OCI-LY3 (cell line): ENCODE results near the gene ZNF311.
A peak's percentile ranks its signal among the peaks of the same experiment; 100 is the strongest.

ENCODE experiments used
- H2AFZ ChIP-seq: fragments of 200-600, 300-600 bp; shearing (Covaris generic); 2 replicates; pipeline ENCODE4 v1.6.0; 2014; ENCODE audit warnings: antibody characterized with exemption, low read depth, low read length
- H3K27ac ChIP-seq: fragments of 200-600, 300-600 bp; sonication (generic); 2 replicates; pipeline ENCODE4 v1.5.1; 2014; ENCODE audit warnings: mild to moderate bottlenecking, low read length, moderate library complexity, mixed read lengths
- H3K27me3 ChIP-seq: fragments of 200-600, 300-600 bp; sonication (generic); 2 replicates; pipeline ENCODE4 v1.6.1; 2014; ENCODE audit warnings: low read depth, low read length, mixed read lengths
- H3K36me3 ChIP-seq: fragments of 200-600, 300-600 bp; sonication (generic); replicated peaks from 2 replicates; pipeline ENCODE3; 2014; ENCODE audit warnings: low read depth, low read length, mixed read lengths
- H3K4me1 ChIP-seq: fragments of 300-600, 200-600 bp; sonication (generic); 2 replicates; pipeline ENCODE4 v1.6.1; 2014; ENCODE audit warnings: low read length, mixed read lengths
- H3K4me2 ChIP-seq: fragments of 200-600, 300-600 bp; sonication (generic); 2 replicates; pipeline ENCODE4 v1.6.1; 2014; ENCODE audit warnings: low read length, mixed read lengths
- H3K4me3 ChIP-seq: fragments of 300-600, 200-600 bp; sonication (generic); 2 replicates; pipeline ENCODE4 v1.5.1; 2014; ENCODE audit warnings: antibody characterized with exemption, mild to moderate bottlenecking, low read length, moderate library complexity
- H3K79me2 ChIP-seq: fragments of 300-600, 200-600 bp; shearing (Covaris generic); 2 replicates; pipeline ENCODE4 v1.6.1; 2014; ENCODE audit warnings: mild to moderate bottlenecking, low read length, mixed read lengths
- H3K9ac ChIP-seq: fragments of 300-600, 200-600 bp; shearing (Covaris generic); 2 replicates; pipeline ENCODE4 v1.6.0; 2014; ENCODE audit warnings: mild to moderate bottlenecking, low read length, moderate library complexity
- H3K9me3 ChIP-seq: fragments of 200-600, 300-600 bp; shearing (Covaris generic); 2 replicates; pipeline ENCODE4 v1.6.1; 2014; ENCODE audit warnings: low read length, mixed read lengths; ENCODE audit not compliant: insufficient read depth
- H4K20me1 ChIP-seq: fragments of 200-600, 300-600 bp; sonication (generic); 2 replicates; pipeline ENCODE4 v1.6.1; 2016; ENCODE audit warnings: low read length, mixed read lengths; ENCODE audit not compliant: insufficient read depth
- EZH2phosphoT487 ChIP-seq: fragments of 200-600 bp; shearing (Covaris generic); IDR thresholded peaks from 2 replicates; pipeline ENCODE4 v1.6.1; 2018; ENCODE audit warnings: antibody characterized with exemption, mixed run types, low read depth
- TF ChIP-seq, protein P1 (sequence below): fragments of 200-600, 300-600 bp; sonication (generic); IDR thresholded peaks from 2 replicates; pipeline ENCODE4 v1.5.1; 2014; ENCODE audit warnings: antibody characterized with exemption, low read length, low read depth

ZNF311 gene

GRCh38 chr6:29017428-29017802, 12.3 kb upstream of the ZNF311 start:
- H3K9ac ChIP-seq, result no peak overlapping the region
- H3K36me3 ChIP-seq, result no peaks in the 10 kb centered on the region
- peak overlapping the region; percentile 86 for H3K4me3 ChIP-seq
- no peaks in the 10 kb centered on the region for H3K9me3 ChIP-seq
- peaks cover 9% of the 10 kb centered on the region; the same call in 1 of the 2 replicates for H3K4me1 ChIP-seq
- no peaks in the 10 kb centered on the region for H3K79me2 ChIP-seq
- no peak overlapping the region for H2AFZ ChIP-seq
- H3K4me2 ChIP-seq, result peak overlapping the region; percentile 88
- no peaks in the 10 kb centered on the region for H3K27me3 ChIP-seq
- H4K20me1 ChIP-seq, result no peaks in the 10 kb centered on the region
- H3K27ac ChIP-seq, result no peak overlapping the region
- no peak for TF ChIP-seq EZH2phosphoT487
- TF ChIP-seq, protein P1, sequence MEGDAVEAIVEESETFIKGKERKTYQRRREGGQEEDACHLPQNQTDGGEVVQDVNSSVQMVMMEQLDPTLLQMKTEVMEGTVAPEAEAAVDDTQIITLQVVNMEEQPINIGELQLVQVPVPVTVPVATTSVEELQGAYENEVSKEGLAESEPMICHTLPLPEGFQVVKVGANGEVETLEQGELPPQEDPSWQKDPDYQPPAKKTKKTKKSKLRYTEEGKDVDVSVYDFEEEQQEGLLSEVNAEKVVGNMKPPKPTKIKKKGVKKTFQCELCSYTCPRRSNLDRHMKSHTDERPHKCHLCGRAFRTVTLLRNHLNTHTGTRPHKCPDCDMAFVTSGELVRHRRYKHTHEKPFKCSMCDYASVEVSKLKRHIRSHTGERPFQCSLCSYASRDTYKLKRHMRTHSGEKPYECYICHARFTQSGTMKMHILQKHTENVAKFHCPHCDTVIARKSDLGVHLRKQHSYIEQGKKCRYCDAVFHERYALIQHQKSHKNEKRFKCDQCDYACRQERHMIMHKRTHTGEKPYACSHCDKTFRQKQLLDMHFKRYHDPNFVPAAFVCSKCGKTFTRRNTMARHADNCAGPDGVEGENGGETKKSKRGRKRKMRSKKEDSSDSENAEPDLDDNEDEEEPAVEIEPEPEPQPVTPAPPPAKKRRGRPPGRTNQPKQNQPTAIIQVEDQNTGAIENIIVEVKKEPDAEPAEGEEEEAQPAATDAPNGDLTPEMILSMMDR, result no peak

GRCh38 chr6:29016559-29017427, 11.7 kb upstream of the ZNF311 start:
- H2AFZ ChIP-seq, result peak overlapping the region; percentile 83
- TF ChIP-seq, protein P1, result peak; percentile 74
- no peak for TF ChIP-seq EZH2phosphoT487
- peak overlapping the region; percentile 88 for H3K4me2 ChIP-seq
- H3K27me3 ChIP-seq, result no peaks in the 10 kb centered on the region
- no peaks in the 10 kb centered on the region for H3K79me2 ChIP-seq
- H3K4me3 ChIP-seq, result peak overlapping the region; percentile 86
- H3K9ac ChIP-seq, result peak overlapping the region; percentile 54
- no peaks in the 10 kb centered on the region for H3K9me3 ChIP-seq
- H4K20me1 ChIP-seq, result no peaks in the 10 kb centered on the region
- H3K36me3 ChIP-seq, result no peaks in the 10 kb centered on the region
- H3K4me1 ChIP-seq, result peaks cover 13% of the 10 kb centered on the region
- H3K27ac ChIP-seq, result peak overlapping the region; percentile 73

GRCh38 chr6:29014729-29015608, 9.9 kb upstream of the ZNF311 start:
- TF ChIP-seq, protein P1, result no peak
- TF ChIP-seq EZH2phosphoT487, result no peak
- Histone ChIP-seq H3K27ac (no peak overlapping the region), H3K79me2 (no peaks in the 10 kb centered on the region), H3K27me3 (no peaks in the 10 kb centered on the region), H3K9me3 (no peaks in the 10 kb centered on the region), H4K20me1 (no peaks in the 10 kb centered on the region), H3K9ac (no peak overlapping the region), H2AFZ (no peak overlapping the region), H3K4me2 (no peak overlapping the region), H3K36me3 (no peaks in the 10 kb centered on the region), H3K4me3 (no peak overlapping the region), H3K4me1 (peaks cover 14% of the 10 kb centered on the region)

- Histone ChIP-seq H3K27ac (no peak overlapping the region), H3K79me2 (no peaks in the 10 kb centered on the region), H3K4me1 (peaks cover 8% of the 10 kb centered on the region), H3K4me3 (peak overlapping the region; percentile 91), H3K9ac (peak overlapping the region; percentile 55), H3K9me3 (no peaks in the 10 kb centered on the region), H4K20me1 (no peaks in the 10 kb centered on the region), H3K27me3 (no peaks in the 10 kb centered on the region), H3K4me2 (peak overlapping the region; percentile 81), H2AFZ (peak overlapping the region; percentile 91), H3K36me3 (no peaks in the 10 kb centered on the region)
- TF ChIP-seq EZH2phosphoT487, result no peak
- TF ChIP-seq, protein P1, result no peak
These were observed 6.2 kb upstream of the ZNF311 start for GRCh38 chr6:29011276-29011734.
